Left lung (tissue), 10 donors: ENCODE results near the gene NDUFS7. TPM values are rescaled to one million over a fixed set of nuclear protein-coding genes. Genes with fewer than 3 reads are reported as not detected.

Source experiments
- ATAC-seq: fragments of 200-7000 bp; cut with Tn5 transposase; one replicate; pipeline ENCODE4 v1.9.1; 2020; ENCODE audit warnings: moderate library complexity
- DNase-seq, 4 donors: peaks; one replicate each; pipeline ENCODE4 v3.0.0-alpha.2; 2013 to 2020
- H3K27ac ChIP-seq, 2 donors: fragments of 200-600 bp; sonication (generic) in 1 of 2; one replicate each; pipeline versions ENCODE4 v1.5.0 to v1.8.0; 2020 to 2021
- H3K27me3 ChIP-seq, 2 donors: fragments of 200-600 bp; sonication (generic) in 1 of 2; one replicate each; pipeline versions ENCODE4 v1.5.0 to v1.8.0; 2020 to 2021
- H3K36me3 ChIP-seq, 2 donors: fragments of 200-600 bp; sonication (generic) in 1 of 2; one replicate each; pipeline versions ENCODE4 v1.5.0 to v1.8.0; 2020 to 2021
- H3K4me1 ChIP-seq, 2 donors: fragments of 200-600 bp; one replicate each; pipeline ENCODE4 v1.8.0; 2021
- H3K4me3 ChIP-seq, 2 donors: fragments of 200-600 bp; sonication (generic) in 1 of 2; one replicate each; pipeline versions ENCODE4 v1.5.0 to v1.8.0; 2020 to 2021; ENCODE audit warnings: mild to moderate bottlenecking in 1 of 2
- H3K9me3 ChIP-seq, 2 donors: fragments of 200-600 bp; sonication (generic) in 1 of 2; one replicate each; pipeline versions ENCODE4 v1.5.0 to v1.8.0; 2020 to 2021
- CTCF ChIP-seq, 2 donors: fragments of 200-600 bp; sonication (generic) in 1 of 2; IDR thresholded peaks; one replicate each; pipeline versions ENCODE4 v1.5.0 to v1.8.0; 2021; ENCODE audit warnings: antibody characterized with exemption in 2 of 2
- intact Hi-C, 2 donors: fragments of 100-400 bp; cut with DNase I; formaldehyde crosslinking; loops; one replicate each; pipeline versions ENCODE4 v1.11.2 to v1.14.2; 2022
- polyA plus RNA-seq, 6 donors: library from polyadenylated mRNA; unstranded; fragments of 120-200 nt; gene quantifications; one replicate each; pipeline ENCODE4 v1.2.1, GENCODE V29; 2013; ENCODE audit not compliant: insufficient read length in 6 of 6
- total RNA-seq, 2 donors: library from RNA; stranded (reverse); fragmentation: NEBNext Ultra II Directional; extraction: Animal tissue kit (Norgen Biotek cat#: 25700); gene quantifications; one replicate each; pipeline ENCODE4 v1.2.1, GENCODE V29; 2021
- donor health status: DM: no; HTN: yes; CAD: no.
- donor health status: DM: no; HTN: no; CAD: no.

Gene NDUFS7
- total and polyA plus RNA-seq, 8 donors = 30.3 to 85.4 (median 42.0) TPM

GRCh38 chr19:1387684-1388636 is 4.3 kb downstream of the NDUFS7 start:
- Histone ChIP-seq H3K4me3 (no peak overlapping the region), H3K27me3 (no peaks in the 10 kb centered on the region), H3K36me3 (peaks cover 0 to 65% of the 10 kb centered on the region in 2 donors), H3K4me1 (peaks cover 9 to 24% of the 10 kb centered on the region in 2 donors), H3K9me3 (no peaks in the 10 kb centered on the region), H3K27ac (no peak overlapping the region)
- intact Hi-C loops = no loop called here
- no peak for DNase-seq
- no peak for ATAC-seq
- TF ChIP-seq CTCF (IDR thresholded peaks at IDR 0.05) = no peak

GRCh38 chr19:1388637-1389026 is 4.9 kb downstream of the NDUFS7 start:
- intact Hi-C loops = no loop called here
- ATAC-seq = no peak
- no peak for TF ChIP-seq CTCF (IDR thresholded peaks at IDR 0.05)

GRCh38 chr19:1389033-1389940 is 5.6 kb downstream of the NDUFS7 start:
- Histone ChIP-seq H3K27ac (no peak overlapping the region), H3K9me3 (no peaks in the 10 kb centered on the region), H3K4me1 (peaks cover 9 to 18% of the 10 kb centered on the region in 2 donors), H3K36me3 (peaks cover 0 to 79% of the 10 kb centered on the region in 2 donors), H3K4me3 (no peak overlapping the region), H3K27me3 (no peaks in the 10 kb centered on the region)
- ATAC-seq (no peak), DNase-seq (no peak)
- intact Hi-C loops = no loop called here
- no peak for TF ChIP-seq CTCF (IDR thresholded peaks at IDR 0.05)

More at GRCh38 chr19:1388637-1389026, 4.9 kb downstream of the NDUFS7 start:
- Histone ChIP-seq H3K27me3 (no peaks in the 10 kb centered on the region), H3K27ac (no peak overlapping the region), H3K4me3 (no peak overlapping the region), H3K4me1 (peaks cover 9 to 22% of the 10 kb centered on the region in 2 donors), H3K9me3 (no peaks in the 10 kb centered on the region), H3K36me3 (peaks cover 0 to 72% of the 10 kb centered on the region in 2 donors)
- no peak for DNase-seq

- Histone ChIP-seq H3K9me3 (no peaks in the 10 kb centered on the region), H3K27me3 (no peaks in the 10 kb centered on the region), H3K4me1 (peaks cover 0 to 1% of the 10 kb centered on the region in 2 donors), H3K4me3 (no peak overlapping the region), H3K36me3 (peaks cover 0 to 90% of the 10 kb centered on the region in 2 donors), H3K27ac (no peak overlapping the region)
- DNase-seq (no peak), ATAC-seq (no peak)
- intact Hi-C loops = no loop called here
- no peak for TF ChIP-seq CTCF (IDR thresholded peaks at IDR 0.05)
These were observed 7.2 kb downstream of the NDUFS7 start for GRCh38 chr19:1390890-1391423.
